GM21576 (cell line): ENCODE data around the gene HOXD8.

Experiments
- ATAC-seq: cut with Tn5 transposase; IDR thresholded peaks from one replicate; pipeline ENCODE4 v1.9.1; 2021; ENCODE audit warnings: mild to moderate bottlenecking, moderate library complexity; ENCODE audit not compliant: unreplicated experiment

HOXD8 gene

DNA sequence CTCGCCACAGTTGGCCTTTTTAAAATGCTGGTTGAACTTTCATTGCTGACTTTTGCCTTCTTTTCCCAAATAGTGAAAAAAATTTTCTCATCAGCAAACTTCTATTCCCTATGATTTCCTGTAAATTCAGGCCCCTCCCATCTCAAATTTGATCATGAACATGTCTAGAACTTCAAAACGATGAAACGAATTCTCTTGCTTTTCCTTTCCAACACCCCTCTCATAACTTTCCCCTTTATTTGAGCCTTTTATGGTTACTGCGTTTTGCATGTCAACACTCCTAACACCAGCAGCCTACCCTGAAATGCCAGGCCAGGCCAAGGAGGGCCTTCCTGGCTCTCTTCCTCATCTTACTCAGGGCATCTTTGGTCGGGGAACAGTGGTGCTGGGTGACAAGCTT is 38.6 kb upstream of the HOXD8 start:
- no peak for ATAC-seq

DNA sequence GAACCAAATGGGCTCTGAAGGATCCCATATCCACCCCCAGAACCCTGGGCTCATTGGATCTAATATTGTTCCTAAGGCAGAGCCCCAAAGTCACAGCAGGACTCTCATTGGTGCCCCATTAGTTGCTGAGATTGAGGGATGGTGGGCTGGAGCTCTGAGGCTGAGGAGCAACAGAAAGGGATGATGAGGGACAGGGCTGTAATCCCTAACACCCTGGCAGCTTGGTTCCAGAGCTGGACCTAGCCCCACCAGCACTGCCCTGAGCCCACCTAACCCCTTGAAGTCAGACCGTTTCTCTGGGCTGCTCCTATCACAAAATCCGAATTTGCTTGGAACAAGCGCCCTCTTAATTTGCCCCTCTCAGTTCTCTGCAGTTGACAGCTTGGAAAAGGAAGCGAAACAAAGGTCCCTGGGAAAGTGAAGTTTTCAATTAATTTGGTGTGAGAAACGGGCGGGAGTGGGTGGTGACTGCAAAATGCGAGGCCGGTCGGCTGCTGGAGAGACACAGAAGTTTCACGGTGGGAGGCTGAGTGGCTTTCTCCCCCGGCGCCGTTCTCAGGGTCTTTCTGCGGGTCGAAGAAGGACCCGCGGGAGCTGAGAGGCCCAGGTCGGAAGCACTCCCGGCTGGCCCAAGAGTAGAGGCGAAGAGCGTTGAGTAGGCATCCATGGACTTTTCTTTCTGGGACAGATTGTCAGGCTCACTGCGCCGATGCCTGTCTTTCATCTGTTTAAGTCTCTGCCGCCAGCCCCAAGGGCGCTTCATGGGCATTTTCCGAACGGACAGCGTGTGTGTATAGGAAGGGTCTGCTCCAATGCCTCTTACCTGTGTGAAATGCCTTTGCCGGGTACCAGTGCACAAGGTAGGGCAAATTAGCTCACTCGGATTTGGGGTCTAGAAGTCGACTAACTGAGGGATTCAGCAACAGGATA is 37.9 kb upstream of the HOXD8 start:
- no peak for ATAC-seq

DNA sequence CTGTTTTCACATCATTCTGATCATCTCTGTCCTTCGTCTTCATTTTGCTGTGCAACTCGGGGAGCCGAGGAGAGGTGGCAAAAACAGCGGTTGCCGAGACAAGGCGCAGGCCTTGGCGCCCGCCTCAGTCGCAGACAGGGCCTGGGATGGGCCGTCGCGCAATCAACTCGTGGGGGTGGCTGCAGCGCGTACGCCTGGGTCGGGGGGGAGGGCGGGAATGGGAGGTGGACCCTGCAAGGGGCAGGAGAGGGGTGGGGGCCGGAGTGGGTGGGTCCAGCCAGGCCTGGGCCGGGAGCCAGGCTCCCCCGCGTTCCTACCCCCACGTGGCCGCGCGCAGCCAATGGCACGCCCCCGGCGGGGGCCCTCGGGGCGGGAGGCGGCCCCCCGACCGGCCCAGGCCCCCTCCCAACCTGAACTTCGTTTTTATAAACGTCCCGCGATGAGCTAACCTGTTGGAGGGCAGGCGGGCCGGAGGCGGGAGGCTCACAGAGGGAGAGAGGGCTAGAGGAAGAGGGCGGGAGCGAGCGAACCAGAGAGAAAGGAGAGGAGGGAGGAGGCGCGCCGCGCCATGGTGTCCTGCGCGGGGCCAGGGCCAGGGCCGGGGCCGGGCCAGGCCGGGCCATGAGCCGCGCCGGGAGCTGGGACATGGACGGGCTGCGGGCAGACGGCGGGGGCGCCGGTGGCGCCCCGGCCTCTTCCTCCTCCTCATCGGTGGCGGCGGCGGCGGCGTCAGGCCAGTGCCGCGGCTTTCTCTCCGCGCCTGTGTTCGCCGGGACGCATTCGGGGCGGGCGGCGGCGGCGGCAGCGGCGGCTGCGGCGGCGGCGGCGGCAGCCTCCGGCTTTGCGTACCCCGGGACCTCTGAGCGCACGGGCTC is 37.0 kb upstream of the HOXD8 start, which contains the start of gene HOXD13:
Gene HOXD13, plus strand, starts transcription at position 452 of the 875 bp plus-strand sequence. Its CDS starts 170 bp downstream, at position 622.
- ATAC-seq = no peak

DNA sequence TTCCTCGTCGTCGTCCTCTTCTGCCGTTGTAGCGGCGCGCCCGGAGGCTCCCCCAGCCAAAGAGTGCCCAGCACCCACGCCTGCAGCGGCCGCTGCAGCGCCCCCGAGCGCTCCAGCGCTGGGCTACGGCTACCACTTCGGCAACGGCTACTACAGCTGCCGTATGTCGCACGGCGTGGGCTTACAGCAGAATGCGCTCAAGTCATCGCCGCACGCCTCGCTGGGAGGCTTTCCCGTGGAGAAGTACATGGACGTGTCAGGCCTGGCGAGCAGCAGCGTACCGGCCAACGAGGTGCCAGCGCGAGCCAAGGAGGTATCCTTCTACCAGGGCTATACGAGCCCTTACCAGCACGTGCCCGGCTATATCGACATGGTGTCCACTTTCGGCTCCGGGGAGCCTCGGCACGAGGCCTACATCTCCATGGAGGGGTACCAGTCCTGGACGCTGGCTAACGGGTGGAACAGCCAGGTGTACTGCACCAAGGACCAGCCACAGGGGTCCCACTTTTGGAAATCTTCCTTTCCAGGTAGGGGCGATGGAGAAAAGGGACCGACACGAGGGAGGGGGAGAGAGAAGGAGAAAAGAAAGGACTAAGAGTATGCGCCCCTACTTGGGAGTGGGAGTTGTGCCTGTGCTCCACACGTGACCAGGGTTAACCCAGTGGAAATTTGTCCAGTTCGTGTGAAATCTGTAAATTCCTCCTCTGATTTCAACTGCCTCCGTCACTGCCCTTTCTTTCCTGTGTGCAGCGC is 36.2 kb upstream of the HOXD8 start:
- ATAC-seq = no peak

DNA sequence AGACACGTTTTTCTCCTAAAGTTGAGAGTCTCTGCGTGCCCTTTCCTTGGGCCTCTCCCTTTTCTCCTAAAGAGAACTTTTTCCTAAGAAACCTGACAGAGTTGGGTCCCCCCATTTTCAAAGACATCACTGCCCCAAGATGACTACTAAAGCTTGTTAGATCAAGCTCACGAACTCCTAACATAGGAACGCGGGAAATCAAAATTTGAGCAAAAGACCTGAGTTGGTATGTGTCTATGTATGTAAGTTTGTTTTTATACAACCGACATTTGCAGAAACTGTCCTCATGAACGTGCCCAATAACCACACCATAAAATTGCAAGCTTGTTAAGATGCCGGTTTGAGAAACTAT is 35.6 kb upstream of the HOXD8 start:
- no peak for ATAC-seq

DNA sequence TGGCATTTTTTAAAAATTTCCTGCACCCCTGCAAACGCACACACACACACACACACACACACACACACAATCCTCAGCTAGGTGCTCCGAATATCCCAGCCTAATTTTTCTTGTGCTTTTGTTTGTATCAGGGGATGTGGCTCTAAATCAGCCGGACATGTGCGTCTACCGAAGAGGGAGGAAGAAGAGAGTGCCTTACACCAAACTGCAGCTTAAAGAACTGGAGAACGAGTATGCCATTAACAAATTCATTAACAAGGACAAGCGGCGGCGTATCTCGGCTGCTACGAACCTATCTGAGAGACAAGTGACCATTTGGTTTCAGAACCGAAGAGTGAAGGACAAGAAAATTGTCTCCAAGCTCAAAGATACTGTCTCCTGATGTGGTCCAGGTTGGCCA is 35.2 kb upstream of the HOXD8 start:
- no peak for ATAC-seq

DNA sequence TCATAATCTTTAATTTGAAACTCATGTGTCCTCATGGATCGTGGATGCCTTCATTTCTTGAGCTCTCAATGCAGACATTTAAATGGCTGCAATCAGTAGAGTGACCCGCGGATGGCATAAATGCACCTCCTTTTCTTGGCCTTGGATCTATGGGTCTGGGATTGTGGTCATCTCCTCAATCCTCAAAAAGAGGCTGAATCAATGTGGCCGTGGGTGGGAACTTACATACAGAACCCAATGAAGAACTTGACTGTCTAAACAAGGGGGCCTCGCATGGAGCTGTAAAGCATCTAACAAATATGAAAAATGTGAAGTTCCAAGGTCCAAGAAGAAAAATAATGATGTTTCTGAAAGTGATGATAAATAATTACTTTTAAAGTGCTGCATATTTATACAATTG is 34.1 kb upstream of the HOXD8 start:
- no peak for ATAC-seq

DNA sequence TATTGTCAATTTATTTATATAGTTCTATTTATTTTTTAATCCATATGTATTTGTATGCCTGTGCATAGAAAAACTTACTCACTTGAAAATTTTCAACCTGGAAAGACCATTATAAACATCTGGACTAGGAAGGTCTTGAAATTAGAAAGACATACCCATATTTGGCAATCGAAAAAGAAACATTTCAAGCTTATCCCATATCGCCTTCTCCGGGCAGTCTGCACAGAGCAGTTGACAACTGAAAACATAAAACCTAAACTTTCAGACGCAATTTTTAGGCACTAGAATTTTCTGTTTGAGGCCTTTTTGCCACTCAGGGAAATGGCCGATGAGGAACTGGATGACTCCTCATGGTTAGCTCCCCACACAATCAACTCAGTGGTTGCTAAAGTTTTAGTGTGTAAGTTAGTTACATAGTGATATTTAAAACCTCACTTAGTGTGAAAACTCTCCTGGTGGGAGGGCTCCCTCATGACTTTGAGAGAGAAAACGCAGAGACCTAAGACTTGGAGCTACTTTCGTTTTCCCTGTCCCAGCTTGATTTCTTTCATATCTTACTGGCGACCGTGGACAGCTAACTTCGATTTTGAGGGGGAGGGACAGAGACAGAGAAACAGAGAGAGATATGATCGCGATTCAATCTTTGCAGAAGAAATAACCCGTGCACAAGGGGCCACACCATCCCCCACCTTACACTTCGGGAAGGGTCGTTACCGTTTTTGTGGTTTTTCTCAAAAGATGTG is 33.1 kb upstream of the HOXD8 start:
- ATAC-seq = no peak

DNA sequence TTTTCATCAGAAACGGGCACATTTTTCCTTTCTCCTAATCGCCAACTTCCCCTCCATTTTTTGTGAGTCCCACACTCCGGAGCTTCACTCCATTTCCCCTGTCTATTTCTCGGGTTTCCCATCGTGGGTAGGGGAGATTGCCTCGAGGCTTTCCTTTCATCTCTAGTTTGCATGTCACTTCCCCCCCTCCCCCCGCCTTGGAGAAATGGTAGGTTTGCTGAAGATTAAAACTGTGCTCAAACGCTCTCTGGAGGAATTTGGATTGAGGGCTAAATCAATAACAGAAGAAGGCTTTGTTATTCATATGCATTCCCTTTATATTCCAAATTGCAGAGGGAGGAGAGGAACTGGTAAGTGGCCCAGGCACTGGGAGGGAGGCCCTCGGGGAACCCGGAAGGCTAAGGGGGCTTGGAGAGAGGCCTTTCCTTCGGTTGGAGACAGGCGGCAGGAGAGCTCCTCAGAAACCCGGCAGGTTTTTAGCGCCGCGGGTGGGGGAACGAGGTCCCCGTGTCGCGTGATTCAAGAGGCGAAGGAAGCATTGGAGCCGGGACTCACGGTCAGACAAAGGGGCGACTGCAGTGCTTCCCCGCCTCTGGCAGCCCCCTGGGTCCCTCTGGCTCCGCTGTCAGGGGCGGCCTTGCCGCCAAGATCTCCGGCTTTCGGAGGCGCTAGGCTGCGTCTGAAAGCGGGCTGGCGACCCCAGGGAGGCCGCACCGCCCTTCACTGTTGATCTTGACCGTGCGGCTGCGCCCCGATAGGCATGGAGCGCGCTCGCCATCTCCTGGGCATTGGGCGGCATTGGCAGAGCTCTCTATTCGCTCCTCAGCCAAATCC is 32.3 kb upstream of the HOXD8 start:
- peak; percentile 74 for ATAC-seq

DNA sequence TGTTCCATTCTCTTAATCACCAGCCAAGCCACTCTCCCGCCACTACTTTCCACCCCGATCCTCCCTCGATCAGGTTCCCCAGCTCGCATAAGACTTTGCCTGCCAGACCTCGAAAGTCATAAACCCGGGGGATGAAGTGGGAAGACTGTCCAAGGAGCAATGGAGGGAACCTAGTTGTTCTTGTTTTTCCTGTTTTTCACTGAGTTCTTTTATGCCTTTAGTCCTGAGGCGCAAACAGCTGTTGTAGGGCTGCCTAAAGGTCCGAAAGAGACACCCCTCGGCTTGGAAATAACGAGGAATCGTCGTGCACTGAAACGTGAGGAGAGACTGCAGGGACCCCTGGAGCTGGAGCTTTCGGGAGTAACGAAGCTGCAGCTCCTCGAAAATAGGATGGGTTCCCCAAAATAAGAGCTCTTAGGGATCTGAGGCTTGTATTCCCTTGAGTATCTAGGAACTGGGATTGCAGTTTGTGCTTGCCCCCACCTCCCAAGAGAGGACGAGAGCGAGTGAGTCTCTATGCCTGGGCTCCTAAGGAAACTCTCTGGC is 31.6 kb upstream of the HOXD8 start:
- no peak for ATAC-seq

DNA sequence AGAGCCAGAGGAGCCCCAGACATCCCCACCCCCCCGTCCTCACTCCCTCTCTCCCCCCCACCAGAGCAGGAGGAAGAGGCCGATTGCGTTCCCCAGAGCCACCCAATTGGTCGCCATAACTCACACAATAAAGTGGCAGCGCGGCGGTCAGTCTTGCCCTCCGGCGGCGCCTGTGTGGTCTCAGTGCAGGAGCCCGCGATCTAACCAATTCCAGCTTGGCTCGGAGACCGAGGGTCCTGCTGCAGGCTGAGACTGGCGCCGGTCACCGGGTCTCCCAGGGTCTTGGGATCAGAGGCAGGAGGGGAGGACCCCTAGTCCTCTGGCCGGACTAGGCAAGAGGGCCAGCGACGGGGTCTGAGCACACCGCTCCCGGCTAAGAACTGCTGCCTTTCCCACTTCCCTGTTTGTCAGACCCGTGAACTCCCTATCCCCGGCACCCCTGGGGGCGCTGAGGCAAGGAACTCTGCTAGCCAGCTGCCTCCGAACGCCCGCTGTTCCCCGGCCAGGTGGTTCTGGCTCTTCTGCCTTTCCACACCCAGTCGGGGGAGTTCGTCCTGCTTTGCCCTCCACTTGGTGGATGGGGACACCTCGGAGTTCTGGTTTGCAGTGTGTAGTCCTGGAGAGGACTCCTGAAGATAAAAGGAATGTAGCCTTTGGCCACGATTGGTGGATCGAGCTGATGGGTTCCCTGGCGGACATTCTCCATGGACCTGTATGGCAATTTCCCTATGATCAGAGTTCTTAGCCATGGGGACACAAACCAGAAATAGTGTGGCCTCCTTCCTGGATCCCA is 30.9 kb upstream of the HOXD8 start:
- ATAC-seq = no peak

DNA sequence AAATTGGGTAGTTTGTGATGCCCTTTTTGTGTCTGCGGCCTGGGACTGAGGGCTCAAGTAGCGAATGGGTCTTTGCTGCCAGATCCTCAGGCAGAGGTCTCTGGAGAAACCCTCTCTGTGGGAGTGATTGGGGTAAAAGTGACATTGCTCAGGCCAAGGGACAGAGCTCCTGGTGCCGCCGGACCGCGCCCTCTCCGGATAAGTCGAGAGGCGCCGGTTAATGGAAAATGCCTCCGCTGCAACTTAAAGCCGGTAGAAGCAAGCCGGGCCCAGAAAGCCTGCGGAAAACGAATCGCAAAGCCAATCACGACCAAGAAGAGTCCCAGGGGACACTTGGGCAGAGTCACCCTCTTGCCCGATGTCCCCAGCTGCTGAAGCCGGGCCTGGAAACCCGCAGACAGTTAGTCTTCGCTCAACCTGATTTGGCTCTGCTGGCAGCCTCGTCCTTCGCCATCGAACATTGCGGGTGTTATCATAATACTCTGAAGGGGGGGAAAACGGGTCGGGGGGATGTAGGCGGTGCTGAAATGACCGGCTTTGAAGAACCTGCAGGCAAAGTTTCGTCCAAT is 30.3 kb upstream of the HOXD8 start:
- ATAC-seq = no peak

DNA sequence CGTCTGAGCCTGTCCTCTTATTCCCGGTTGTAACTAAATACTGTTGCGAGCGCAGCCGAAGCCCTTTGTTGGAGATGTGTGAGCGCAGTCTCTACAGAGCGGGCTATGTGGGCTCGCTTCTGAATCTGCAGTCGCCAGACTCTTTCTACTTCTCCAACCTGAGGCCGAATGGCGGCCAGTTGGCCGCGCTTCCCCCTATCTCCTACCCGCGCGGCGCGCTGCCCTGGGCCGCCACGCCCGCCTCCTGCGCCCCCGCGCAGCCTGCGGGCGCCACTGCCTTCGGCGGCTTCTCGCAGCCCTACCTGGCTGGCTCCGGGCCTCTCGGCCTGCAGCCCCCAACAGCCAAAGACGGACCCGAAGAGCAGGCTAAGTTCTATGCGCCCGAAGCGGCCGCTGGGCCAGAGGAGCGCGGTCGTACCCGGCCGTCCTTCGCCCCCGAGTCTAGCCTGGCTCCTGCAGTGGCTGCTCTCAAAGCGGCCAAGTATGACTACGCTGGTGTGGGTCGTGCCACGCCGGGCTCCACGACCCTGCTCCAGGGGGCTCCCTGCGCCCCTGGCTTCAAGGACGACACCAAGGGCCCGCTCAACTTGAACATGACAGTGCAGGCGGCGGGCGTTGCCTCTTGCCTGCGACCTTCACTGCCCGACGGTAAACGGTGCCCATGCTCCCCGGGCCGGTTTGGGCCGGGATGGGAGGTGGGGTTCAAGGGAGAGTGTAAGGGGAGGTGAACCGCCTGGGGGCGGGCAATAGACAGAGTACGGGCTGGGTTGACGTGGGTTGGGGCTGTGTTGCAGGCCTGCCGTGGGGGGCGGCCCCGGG is 29.6 kb upstream of the HOXD8 start, which contains the start of gene HOXD12:
Gene HOXD12, plus strand, starts transcription at position 68 of the 819 bp plus-strand sequence. Its CDS starts 7 bp downstream, at position 75.
- ATAC-seq = no peak

DNA sequence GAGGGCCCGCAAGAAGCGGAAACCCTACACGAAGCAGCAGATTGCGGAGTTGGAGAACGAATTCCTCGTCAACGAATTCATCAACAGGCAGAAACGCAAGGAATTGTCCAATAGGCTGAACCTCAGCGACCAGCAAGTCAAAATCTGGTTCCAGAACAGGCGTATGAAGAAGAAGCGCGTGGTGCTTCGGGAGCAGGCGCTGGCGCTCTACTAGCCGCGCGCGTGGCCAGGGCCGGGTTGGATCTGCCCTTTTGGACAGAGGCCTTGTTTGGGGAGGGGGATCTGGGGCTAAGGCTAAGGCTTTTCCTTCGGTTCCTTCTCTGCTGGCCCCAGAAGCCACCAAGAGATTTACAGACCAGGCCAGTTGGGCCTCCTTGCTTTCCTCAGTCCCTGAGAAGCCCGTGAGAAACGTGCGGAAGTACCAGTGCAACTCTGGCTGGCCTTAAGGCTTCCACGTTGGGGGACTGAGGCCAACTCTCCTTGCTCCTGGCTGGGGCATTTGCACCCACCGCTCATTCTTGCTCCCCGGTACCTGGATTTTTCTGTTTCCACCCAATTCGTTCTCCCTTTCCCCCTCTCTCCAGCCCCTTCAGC is 28.9 kb upstream of the HOXD8 start:
- no peak for ATAC-seq

DNA sequence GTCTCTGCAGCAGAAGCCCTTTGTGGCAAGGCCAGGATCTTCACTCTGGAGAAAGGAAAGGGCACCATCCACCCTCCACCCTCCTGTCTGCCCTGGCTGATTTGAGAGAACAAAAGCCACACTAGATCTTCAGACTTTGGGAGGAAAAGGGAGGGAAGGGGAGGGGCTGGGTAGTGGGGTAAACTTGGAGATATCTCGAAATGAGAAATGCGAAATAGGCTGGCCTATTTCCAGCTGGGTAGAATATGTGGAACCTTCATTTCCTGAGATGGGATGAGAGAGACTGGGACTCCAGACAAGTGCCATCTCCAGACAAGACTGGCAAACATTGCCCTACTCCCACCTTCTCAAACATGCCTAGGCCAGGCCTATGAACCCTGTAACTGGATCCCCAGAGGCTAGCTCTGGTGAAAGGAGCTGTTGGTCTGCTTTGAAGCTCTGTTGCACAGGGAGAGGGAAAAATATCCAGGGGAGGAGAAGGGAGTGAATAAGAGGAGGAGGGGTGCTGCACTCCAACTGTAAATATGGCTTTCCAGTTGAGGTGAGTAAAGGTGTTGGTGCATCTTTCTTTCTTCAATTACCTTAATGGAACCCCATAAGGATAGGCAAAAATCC is 28.2 kb upstream of the HOXD8 start:
- no peak for ATAC-seq

DNA sequence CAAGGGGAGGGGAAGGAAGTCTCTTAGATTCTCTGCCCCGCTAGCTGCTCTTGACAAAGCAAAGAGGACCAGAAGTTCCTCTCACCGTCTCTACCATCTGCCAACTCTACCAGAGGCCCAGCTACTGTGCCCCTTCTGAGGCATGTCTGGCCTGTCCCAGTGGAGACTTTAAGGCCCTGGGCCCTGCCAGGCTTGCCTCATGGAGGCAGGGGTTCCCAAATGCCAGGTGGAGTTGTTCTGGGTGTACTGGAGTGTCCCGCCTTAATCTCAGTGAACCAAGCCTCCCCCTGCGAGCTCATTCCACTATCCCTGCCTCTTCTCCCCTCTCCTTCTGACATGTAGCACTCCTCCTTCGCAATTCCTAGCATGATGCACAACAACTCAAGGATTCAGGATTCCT is 27.7 kb upstream of the HOXD8 start:
- ATAC-seq = no peak
